ENCODE measurements around the gene RAET1L. TPM values are rescaled to one million over a fixed set of nuclear protein-coding genes. Genes with fewer than 3 reads are reported as not detected.
"Not testable (repeated sequence)": the region's sequence is repeated elsewhere in the genome, so short reads cannot be mapped to it uniquely, and the experiment has no call there.

The RAET1L gene
- total RNA-seq, 1 donor from 2014 or later: 0.99 TPM

DNA sequence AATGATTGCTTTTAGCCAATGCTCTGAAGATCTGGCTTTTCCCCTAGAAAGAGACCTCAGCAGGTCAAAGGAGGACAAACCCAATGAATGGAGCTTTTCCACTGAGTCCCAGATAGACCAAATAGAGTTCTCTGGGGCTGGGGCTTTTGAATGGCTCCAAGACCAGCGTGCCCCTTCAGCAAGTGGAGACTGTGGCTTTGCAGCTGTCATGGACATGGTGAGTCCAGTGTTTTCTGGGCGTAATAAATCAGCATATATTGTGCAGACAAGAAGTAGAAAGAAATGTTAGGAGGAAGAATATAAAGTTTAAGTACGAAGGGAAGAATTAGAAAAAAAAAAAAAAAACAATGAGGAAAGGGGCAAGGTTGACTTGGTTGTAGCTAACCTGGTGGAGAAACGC, 33.5 kb downstream of the RAET1L start:
- no peak for DNase-seq (ENCODE audit: low read depth)

DNA sequence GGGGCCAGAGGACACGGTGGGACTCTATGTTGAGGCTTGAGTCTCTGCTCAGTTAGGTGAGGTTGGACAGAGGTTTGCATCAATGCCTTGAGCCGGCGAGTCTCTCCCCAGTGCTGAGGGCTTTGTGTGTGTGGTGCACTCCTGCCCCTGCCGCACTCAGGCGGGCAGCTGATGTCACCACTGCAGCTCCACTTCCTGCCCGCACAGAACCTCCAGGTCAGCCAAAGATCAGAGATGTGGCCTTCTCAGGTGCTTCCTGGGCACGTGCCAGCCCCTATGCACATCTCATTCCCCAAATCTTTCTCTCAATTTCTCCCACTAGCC, 33.9 kb downstream of the RAET1L start:
- DNase-seq (ENCODE audit: low read depth): not testable (repeated sequence)

DNA sequence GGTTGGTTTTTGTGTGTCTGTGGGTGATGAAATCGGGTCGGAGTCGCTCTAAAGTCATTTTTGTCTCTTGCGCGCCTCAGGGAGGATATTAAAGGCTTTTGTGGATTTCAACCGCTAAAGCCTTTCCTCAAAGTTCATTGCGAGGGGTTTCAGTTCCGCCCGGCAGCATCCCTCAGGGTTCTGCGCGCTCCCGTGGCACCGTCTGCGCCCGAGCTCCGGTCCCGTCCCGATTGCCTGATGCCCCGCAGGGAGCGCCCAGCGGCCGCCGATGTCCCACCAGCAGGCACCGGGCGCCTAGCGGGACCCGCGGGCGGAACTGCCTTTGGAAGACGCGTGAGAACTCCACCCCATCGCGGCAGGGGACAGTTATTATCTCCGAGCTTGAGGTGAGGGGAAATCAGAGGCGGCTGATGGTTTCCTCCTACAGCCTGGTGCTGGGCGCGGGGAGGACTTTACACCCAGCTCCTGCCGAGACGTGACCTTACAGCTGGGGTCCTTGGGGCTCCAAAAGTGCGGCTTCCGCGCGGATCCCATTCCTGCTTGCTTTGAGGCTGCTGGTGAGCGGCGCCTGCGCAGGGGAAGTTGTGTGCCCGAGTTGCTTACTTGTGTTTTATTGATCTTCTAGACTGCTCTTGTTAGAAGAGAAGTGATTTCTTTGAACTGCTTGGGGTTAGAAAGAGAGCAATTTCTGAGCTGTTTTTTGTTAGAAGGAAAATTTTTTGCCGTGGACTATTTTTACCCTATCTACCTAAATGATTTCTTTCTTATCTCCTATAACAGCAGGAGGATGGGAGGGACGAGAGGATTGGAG, 34.5 kb downstream of the RAET1L start:
- DNase-seq (ENCODE audit: low read depth): no peak

DNA sequence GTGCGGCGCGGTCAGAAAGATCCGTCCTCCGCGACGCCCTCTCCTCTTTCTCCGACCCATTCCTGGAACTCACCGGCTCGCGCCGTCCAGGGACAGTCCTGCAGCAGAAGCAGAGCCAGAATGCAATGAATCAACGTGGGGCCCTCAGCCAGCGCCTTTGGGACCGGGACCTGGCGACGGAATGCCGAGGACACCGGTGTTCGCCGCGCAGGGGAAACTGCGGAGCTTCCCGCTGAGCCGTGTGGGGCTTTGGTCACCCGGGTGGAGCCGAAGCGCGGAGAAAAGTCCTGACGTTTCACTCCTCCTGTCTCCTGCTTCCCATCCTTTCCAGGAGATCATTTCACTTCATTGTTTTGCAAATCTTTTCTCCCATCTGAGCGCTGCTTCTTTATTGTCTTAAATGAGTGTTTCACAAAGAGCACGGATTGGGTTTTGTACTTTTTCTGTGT, 35.1 kb downstream of the RAET1L start:
- DNase-seq (ENCODE audit: low read depth): no peak

DNA sequence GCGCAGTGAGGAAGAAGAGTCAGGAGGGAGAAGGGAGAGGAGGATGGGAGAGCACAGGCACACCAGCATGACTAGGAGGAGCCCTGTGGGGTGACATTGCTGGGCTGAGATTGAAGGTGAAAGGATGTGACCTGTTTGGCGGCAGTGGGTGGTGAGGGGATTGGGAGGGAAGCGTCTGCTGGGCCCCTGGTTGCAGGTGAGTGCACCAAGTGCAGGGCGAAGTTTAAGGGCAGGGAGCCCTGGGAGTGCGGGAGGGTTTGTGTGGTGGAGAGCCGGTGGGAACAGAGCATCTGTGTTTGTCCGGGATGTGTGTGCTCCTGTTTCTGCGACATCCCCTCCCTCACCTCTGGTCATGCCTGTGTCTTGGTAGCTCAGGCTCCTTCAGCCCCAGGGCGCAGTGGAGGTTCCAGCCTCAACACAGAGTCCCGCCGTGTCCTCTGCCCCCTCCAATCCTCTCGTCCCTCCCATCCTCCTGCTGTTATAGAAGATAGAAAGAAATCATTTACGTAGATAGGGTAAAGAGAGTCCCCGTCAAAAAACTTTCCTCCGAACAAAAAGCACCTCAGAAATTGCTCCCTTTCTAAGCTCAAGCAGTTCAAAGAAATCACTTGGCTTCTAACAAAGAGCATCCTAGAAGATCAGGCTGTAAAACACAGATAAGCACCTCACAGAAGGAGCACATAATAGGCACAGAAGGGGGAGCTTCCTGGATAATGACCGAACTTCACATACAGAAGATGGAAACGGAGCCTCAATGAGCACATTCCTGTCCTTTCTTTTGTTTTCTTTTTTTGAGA, 36.6 kb downstream of the RAET1L start:
- DNase-seq (ENCODE audit: low read depth): no peak

DNA sequence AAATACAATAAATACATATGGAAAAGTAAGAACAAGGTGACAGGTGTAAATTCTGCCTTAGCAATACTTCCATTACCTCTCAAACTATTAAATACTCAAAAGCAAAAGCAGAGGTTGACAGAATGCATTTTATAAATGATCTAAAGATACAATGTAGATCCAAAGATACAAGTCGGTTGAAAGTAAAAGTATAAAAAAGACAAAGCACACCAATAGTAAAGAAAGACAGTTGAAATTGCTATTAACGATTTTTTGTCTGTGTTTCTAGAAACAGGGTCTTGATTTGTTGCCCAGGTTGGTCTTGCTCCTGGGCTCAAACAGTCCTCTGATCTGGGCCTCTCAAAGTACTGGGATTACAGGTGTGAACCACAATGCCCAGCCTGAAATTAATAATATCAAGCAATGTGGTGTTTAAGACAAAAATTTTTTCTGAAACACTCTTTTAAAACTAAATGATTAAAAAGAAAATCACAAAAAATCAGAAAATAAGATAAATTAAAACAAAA, 37.7 kb downstream of the RAET1L start:
- no peak for DNase-seq (ENCODE audit: low read depth)

DNA sequence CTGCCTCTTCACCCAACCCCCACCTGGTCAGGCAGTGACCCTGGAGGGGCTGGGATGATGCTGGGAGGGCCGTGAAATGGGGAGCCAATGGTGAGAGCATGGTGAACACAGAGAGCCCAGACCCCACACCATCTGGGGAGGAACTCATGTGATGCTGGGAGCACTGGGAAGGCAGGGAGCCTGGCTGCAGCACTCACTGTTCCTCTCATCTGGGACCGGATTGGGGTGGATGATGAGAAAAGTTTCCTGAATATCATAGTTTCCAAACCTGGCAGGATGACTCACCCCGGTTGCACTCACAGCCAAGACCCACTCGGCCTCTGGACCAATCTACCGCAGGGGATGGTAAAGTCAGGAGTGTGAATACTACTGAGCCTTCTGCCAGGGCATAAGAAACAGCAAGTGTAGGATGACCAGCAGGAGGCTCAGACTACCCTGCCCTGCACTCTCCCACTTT, 39.8 kb downstream of the RAET1L start:
- DNase-seq (ENCODE audit: low read depth): no peak

DNA sequence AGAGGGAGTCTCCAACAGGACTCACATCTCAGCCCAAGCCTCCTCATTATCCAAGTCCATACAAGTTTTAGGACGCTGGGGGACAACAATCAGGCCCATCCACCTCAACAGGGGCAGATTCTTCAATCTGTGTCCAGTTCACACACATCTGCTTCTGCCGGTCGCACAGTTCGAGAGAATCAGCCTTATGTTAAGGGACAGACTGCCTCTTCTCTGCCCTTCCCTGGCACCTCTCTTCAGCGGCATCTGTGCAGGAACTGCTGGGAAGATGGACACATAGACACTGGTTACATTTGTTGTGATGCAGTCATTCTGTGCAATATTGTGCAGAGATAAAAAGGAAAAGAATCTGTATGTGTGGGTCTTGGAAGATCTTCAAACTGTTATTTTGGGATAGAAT, 40.6 kb downstream of the RAET1L start:
- no peak for DNase-seq (ENCODE audit: low read depth)

DNA sequence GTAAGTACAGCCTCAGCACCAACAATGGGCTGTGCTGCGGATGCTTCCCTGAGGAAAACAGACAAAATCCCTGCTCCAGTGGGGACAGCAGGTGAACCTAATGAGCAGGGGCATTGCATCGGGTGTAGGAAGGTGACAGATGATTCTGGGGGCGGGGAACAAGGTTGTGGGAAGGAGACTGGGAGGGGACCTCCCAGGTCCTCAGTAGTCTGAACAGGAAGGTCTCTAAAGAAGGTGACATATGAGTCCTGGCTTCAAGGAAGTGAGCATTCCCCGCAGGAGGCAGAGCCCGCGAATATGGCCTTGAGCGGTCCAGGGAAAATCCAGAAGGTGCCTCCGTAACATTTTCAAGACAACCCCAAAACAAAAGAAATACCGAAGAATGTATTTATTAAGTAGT, 42.2 kb downstream of the RAET1L start:
- no peak for DNase-seq (ENCODE audit: low read depth)

DNA sequence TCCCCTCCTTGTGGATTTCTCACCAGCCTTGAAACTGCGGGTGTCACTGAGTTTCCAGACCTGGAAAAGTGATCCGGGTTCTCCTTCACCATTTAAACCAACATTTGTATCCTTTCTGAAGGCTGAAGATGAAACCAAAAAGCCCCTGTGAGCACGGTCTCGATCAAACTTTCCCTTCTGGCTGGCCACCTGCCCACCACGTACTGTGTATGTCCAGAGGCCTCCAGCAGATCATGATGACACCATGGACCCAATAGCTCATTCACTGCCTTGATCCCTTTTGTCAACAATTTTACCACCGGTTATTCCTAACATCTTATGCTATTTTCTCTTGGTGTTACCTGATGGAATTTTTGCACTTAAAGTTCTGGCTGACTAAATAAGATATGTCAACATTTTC, 46.0 kb downstream of the RAET1L start:
- no peak for DNase-seq (ENCODE audit: low read depth)

DNA sequence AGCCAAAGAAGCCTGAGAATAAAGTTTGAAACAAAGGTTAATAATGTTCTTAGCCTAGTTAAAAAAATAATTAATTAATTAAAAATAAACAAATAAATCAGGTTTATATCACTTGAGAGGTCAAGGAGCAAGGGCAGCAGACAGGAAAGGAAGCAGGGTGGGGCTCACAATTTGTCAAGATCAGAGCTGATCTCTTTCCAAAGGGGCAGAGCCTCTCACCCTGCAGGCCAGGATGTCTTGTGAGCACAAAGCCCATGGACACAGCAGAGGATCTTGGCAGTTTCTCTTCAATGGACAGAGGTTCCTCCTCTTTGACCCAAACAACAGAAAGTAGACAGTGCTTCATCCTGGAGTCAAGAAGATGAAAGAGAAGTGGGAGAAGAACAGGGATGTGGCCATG, 46.7 kb downstream of the RAET1L start:
- no peak for DNase-seq (ENCODE audit: low read depth)

DNA sequence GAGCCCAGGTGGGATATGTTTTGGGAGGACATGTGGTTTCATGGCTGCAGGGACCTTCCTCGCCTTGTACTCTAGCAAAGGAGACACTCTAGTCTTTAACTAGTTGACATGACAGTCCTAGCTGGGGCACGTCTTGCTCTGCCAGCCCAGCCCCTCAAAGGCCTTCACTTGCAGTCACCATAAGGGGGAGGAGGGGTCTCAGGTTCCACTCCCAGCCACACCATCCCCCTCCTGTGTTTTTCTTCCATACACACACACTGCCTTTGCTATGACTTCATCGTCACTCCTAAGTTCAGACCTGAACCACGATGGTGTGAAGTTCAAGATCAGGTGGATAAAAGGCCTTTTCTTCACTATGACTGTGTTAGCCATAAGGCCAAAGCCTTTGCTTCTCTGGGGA, 48.1 kb downstream of the RAET1L start:
- DNase-seq (ENCODE audit: low read depth): no peak

DNA sequence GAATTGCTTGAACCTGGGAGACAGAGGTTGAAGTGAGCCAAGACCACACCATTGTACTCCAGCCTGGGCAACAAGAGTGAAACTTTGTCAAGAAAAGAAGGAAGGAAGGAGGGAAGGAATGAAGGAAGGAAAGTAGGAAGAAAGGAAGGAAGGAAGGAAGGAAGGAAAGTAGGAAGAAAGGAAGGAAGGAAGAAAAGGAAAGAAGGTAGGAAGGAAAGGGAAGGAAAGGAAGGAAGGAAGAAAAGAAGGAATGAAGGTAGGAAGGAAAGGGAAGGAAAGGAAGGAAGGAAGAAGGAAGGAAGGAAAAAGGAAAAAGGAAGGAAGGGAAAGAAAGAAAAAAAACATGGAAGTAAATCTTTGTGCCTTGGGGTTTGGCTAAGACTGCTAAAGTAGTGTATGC, 49.9 kb downstream of the RAET1L start:
- DNase-seq (ENCODE audit: low read depth): no peak

DNA sequence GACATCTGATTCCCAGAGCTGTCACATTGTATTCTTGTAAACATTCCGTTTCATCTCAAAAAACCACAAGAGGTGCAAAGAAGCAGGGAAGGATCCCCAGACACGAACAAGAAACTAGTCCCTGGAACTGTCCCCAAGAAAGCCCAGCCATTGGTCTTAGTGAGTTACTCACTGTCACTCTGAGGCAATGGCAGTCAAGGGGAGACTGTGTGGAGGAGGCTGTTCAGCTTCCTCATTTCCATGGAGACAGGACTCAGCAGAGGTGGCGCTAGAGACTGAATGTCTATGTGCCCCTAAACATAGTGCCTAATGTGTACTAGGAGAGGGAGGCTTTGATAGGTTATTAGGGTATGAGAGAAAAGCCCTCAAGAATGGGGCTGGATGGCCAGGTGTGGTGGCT, 50.5 kb downstream of the RAET1L start:
- no peak for DNase-seq (ENCODE audit: low read depth)

DNA sequence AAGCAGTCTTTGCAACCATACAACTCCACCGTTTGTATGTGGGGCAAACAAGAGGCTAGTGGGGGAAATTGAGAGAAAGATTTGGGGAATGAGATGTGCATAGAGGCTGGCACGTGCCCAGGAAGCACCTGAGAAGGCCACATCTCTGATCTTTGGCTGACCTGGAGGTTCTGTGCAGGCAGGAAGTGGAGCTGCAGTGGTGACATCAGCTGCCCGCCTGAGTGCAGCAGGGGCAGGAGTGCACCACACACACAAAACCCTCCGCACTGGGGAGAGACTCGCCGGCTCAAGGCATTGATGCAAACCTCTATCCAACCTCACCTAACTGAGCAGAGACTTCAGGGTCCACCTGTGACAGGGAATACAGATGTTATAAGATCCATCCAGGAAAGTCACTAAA, 50.9 kb downstream of the RAET1L start:
- DNase-seq (ENCODE audit: low read depth): not testable (repeated sequence)

DNA sequence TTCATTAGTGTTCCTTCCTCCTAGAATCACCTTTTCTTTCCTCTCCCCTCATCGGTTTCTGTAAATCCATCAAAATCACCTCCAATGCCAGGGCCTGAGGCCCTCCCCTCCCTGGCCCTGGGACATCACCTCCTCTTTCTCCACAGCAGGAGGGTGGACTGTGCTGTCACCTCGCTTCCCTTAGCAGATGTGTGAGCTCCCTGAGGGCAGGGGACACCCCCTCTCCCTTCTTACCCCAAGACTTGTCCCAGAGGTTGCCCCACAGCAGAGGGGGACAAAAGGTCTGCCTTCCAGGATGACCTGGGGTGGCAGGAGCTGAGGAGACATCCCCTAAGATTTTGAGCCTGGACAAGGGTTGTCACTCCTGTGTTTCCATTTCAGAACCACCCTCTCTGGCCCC, 55.7 kb downstream of the RAET1L start:
- DNase-seq (ENCODE audit: low read depth): no peak

DNA sequence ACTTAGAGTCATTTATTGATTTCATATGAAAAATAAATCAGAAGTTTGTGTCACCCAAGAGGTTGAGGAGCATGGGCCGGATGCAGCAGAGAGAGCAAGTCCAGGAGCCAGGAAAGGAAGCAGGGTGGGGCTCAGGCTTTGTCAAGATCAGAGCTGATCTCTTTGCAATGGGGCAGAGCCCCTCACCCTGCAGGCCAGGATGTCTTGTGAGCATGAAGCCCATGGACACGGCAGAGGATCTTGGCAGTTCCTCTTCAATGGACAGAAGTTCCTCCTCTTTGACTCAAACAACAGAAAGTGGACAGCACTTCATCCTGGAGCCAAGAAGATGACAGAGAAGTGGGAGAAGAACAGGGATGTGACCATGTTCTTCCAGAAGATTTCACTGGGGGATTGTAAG, 56.4 kb downstream of the RAET1L start:
- not testable (repeated sequence) for DNase-seq (ENCODE audit: low read depth)

Other genes starting within 250 kb of the RAET1L start
- 21.5 and 34.4 TPM in 2 replicates for gene LRP11, start 161.2 kb downstream of the RAET1L start, total RNA-seq
- not detected in 2 replicates for gene RAET1E, start 127.4 kb downstream of the RAET1L start, total RNA-seq
- gene RAET1G, start 102.4 kb downstream of the RAET1L start, total RNA-seq: 0.15 TPM in 1 of 2 replicates, not detected in the other
- gene ULBP2, start 83.5 kb downstream of the RAET1L start, total RNA-seq: 8.2 and 14.4 TPM in 2 replicates
- gene ULBP1, start 61.6 kb downstream of the RAET1L start, total RNA-seq: 0.17 and 0.20 TPM in 2 replicates
- 10.3 and 10.9 TPM in 2 replicates for gene ULBP3, start 43.6 kb upstream of the RAET1L start, total RNA-seq
- 17.0 and 25.5 TPM in 2 replicates for gene PPP1R14C, start 117.5 kb upstream of the RAET1L start, total RNA-seq

Data from renal cortical epithelial cell (primary cell).